ENCODE measurements around the gene APLP2. TPM values are rescaled to one million over a fixed set of nuclear protein-coding genes. Genes with fewer than 3 reads are reported as not detected.

The APLP2 gene
- total and polyA plus RNA-seq, 2 experiments from 2014 or later, result 515 to 608 TPM

DNA sequence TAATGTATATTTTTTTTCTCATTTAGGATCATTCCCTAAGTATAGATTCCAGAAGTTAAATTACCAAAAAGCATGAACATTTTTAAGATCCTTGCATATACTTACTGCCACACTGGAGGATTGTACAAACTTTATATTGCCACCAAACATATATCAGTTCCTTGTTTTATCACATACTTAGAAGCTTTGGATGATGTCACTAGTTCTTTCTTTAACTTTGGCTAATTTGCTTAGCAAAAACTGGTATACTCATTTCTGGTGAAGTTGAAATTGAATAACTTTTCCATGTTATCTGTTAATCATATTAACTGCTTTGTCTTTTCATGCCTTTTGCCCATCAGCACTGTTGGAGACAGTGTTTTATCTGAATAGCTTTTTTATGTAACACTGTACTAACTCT is 35.5 kb upstream of the APLP2 start:
- no peaks in the 10 kb centered on the region for H3K36me3 ChIP-seq
- H3K4me1 ChIP-seq (ENCODE audit: low read depth), result peaks cover 11% of the 10 kb centered on the region
- H3K27ac ChIP-seq, result no peak overlapping the region
- no peaks in the 10 kb centered on the region for H3K9me3 ChIP-seq (ENCODE audit: low read depth)
- H3K4me3 ChIP-seq, result no peak overlapping the region
- TF ChIP-seq, protein P1, sequence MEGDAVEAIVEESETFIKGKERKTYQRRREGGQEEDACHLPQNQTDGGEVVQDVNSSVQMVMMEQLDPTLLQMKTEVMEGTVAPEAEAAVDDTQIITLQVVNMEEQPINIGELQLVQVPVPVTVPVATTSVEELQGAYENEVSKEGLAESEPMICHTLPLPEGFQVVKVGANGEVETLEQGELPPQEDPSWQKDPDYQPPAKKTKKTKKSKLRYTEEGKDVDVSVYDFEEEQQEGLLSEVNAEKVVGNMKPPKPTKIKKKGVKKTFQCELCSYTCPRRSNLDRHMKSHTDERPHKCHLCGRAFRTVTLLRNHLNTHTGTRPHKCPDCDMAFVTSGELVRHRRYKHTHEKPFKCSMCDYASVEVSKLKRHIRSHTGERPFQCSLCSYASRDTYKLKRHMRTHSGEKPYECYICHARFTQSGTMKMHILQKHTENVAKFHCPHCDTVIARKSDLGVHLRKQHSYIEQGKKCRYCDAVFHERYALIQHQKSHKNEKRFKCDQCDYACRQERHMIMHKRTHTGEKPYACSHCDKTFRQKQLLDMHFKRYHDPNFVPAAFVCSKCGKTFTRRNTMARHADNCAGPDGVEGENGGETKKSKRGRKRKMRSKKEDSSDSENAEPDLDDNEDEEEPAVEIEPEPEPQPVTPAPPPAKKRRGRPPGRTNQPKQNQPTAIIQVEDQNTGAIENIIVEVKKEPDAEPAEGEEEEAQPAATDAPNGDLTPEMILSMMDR (IDR thresholded peaks at IDR 0.05; ENCODE audit: low read depth, low read length), result no peak
- H3K27me3 ChIP-seq, result no peaks in the 10 kb centered on the region
- no peak for DNase-seq (ENCODE audit: low read depth in 1 of 2, low spot score in 1 of 2)

DNA sequence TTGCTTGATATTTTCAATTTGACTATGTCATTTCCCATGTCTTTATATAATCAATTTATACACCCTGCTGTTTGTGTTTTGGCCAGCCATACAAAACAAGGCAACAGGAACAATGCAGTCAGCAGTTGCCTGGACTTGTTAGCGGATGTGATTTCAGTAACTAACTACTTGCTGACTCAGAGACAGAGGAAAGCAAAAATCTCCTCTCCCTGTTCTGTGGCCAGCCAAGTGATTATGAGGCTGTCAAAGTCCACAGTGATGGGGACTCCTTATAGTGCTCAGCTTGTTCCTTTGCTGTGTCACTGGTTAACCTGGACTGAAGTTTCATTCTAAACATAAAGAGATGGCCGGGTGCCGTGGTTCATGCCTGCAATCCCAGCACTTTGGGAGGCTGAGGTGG is 32.6 kb upstream of the APLP2 start:
- H3K27ac ChIP-seq, result no peak overlapping the region
- no peaks in the 10 kb centered on the region for H3K9me3 ChIP-seq (ENCODE audit: low read depth)
- TF ChIP-seq, protein P1 (IDR thresholded peaks at IDR 0.05; ENCODE audit: low read depth, low read length), result no peak
- peak in 1 of 2 donors; percentile 82 for DNase-seq (ENCODE audit: low read depth in 1 of 2, low spot score in 1 of 2)
- no peaks in the 10 kb centered on the region for H3K36me3 ChIP-seq
- H3K4me1 ChIP-seq (ENCODE audit: low read depth), result no peaks in the 10 kb centered on the region
- H3K4me3 ChIP-seq, result no peak overlapping the region
- H3K27me3 ChIP-seq, result no peaks in the 10 kb centered on the region

DNA sequence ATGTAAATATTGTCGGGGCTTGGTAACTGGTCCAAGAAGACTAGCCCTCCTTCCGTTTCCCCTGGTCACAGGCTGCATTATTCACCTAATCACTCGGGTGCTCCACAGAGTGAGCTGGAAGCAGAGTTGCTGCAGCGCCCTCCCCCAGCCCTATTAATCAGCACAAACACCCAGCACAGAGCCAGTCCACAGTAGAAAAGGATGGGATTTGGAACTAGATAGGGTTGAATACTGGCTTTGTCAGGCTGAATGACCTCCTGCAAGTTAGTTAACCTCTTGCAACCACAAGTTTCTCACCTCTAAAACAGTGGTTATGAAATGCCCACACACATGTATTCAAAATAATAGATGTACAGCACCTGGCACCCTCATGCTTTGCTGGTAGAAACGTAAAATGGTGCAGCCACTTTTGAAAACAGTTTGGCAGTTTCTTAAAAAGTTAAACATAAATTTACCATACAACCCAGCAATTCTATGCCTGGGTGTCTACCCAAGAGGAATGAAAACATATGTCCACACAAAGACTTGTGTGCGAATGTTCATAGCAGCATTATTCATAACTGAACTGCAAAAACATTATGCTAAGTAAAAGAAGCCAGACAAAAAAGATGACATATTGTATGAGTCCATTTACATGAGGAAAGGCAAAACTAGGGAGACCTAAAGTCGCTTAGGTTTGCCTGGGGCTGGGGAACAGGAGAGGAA is 31.7 kb upstream of the APLP2 start:
- Histone ChIP-seq H3K36me3 (no peaks in the 10 kb centered on the region), H3K27me3 (no peaks in the 10 kb centered on the region), H3K9me3 (ENCODE audit: low read depth) (no peaks in the 10 kb centered on the region), H3K4me1 (ENCODE audit: low read depth) (no peaks in the 10 kb centered on the region), H3K4me3 (no peak overlapping the region), H3K27ac (no peak overlapping the region)
- TF ChIP-seq, protein P1 (IDR thresholded peaks at IDR 0.05; ENCODE audit: low read depth, low read length), result peak; percentile 19
- DNase-seq (ENCODE audit: low read depth in 1 of 2, low spot score in 1 of 2), result peak in 1 of 2 donors; percentile 63

DNA sequence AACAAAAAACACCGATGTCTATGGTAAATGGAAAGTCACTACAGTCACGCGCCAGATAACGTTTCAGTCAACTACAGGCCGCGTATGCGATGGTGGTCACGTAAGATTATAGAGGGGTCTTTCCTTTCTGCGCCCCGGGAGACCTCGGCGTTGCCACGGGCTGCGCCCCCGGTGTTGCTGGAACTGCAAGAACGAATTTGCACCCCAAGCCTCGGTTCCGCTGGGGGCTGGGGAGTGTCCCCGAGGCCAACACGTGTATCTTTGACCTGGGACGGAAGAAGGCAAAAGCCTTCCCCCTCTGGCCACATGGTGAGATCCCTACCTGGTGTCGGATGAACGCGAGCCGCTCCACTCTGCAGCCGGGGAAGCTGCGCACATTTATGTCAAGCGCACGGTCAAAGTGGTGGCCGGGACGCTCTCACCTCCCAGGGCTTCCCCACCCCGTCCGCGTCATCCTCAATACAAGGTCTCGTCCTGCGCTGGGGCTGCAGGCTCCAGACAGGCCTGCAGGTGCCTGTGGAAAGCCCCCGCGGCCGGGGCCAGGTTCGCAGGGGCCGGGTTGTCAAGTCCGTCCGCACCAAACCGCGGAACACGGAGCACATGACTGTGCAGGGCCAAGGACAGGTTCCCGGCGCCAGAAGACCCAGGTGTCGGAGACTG is 29.3 kb upstream of the APLP2 start:
- TF ChIP-seq, protein P1 (IDR thresholded peaks at IDR 0.05; ENCODE audit: low read depth, low read length), result no peak
- no peaks in the 10 kb centered on the region for H3K9me3 ChIP-seq (ENCODE audit: low read depth)
- no peak overlapping the region for H3K27ac ChIP-seq
- H3K27me3 ChIP-seq, result no peaks in the 10 kb centered on the region
- DNase-seq (ENCODE audit: low read depth in 1 of 2, low spot score in 1 of 2), result no peak
- no peaks in the 10 kb centered on the region for H3K36me3 ChIP-seq
- H3K4me1 ChIP-seq (ENCODE audit: low read depth), result no peaks in the 10 kb centered on the region
- no peak overlapping the region for H3K4me3 ChIP-seq

DNA sequence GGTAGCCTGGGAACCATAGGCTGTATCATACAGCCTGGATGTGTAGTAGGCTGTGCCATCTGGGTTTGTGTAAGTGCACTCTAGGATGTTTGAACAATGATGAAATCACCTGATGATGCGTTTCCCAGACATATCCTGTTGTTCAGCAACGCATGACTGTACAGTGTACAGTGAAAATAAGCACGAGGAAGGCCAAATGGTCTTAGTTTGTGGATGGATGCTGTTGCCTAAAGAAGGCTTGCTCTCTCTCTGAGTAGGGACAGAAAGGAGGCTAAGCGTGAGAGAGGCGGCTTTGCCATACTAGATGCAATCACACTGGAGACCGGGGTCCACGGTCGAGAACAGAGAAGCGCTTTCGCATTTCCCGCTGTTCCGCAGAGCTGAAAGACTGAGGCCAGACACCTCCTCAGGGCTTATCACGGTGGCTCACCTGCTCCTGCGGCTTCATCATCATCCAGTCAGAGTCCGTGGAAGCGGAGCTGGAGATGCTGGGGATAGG is 27.6 kb upstream of the APLP2 start:
- peak in 1 of 2 donors; percentile 89 for DNase-seq (ENCODE audit: low read depth in 1 of 2, low spot score in 1 of 2)
- no peaks in the 10 kb centered on the region for H3K27me3 ChIP-seq
- no peaks in the 10 kb centered on the region for H3K36me3 ChIP-seq
- no peaks in the 10 kb centered on the region for H3K4me1 ChIP-seq (ENCODE audit: low read depth)
- TF ChIP-seq, protein P1 (IDR thresholded peaks at IDR 0.05; ENCODE audit: low read depth, low read length), result no peak
- no peak overlapping the region for H3K27ac ChIP-seq
- H3K4me3 ChIP-seq, result no peak overlapping the region
- no peaks in the 10 kb centered on the region for H3K9me3 ChIP-seq (ENCODE audit: low read depth)

Measured in cardiac muscle cell (in vitro differentiated cells and primary cell).